ENCODE measurements around the gene FUOM. TPM values are rescaled to one million over a fixed set of nuclear protein-coding genes. Genes with fewer than 3 reads are reported as not detected.
"Not testable (repeated sequence)": the region's sequence is repeated elsewhere in the genome, so short reads cannot be mapped to it uniquely, and the experiment has no call there.

Gene FUOM
- total RNA-seq, 1 donor from 2014 or later: 38.5 TPM

GRCh38 chr10:133326745-133327650 lies 30.8 kb downstream of the FUOM start:
- TF ChIP-seq CTCF (IDR thresholded peaks at IDR 0.05): no peak
- Histone ChIP-seq H3K9me3 (no peaks in the 10 kb centered on the region), H3K27me3 (peaks cover 19% of the 10 kb centered on the region), H3K4me3 (no peak overlapping the region), H3K4me1 (peaks cover 8 to 11% of the 10 kb centered on the region in 2 donors), H3K27ac (no peak overlapping the region), H3K36me3 (no peaks in the 10 kb centered on the region)
- DNase-seq (ENCODE audit: low spot score in 2 of 2): no peak
- intact Hi-C loops (cut with DNase I): loop anchor here (10.0 kb wide), 1 partner anchor 188 kb away; no protein-coding TSS in a partner anchor

GRCh38 chr10:133326223-133326551 lies 31.6 kb downstream of the FUOM start:
- Histone ChIP-seq H3K36me3 (no peaks in the 10 kb centered on the region), H3K4me3 (peak overlapping the region; percentile 44 to 61), H3K27me3 (peaks cover 19% of the 10 kb centered on the region), H3K4me1 (peaks cover 8 to 11% of the 10 kb centered on the region in 2 donors), H3K27ac (no peak overlapping the region), H3K9me3 (no peaks in the 10 kb centered on the region)
- intact Hi-C loops (cut with DNase I): loop anchor here (10.0 kb wide), 1 partner anchor 189 kb away; no protein-coding TSS in a partner anchor
- no peak for DNase-seq (ENCODE audit: low spot score in 2 of 2)
- no peak for TF ChIP-seq CTCF (IDR thresholded peaks at IDR 0.05)

GRCh38 chr10:133325440-133326222 lies 32.2 kb downstream of the FUOM start:
- Histone ChIP-seq H3K27me3 (peaks cover 19% of the 10 kb centered on the region), H3K4me3 (peak overlapping the region; percentile 44 to 61), H3K27ac (no peak overlapping the region), H3K36me3 (no peaks in the 10 kb centered on the region), H3K4me1 (peaks cover 8 to 11% of the 10 kb centered on the region in 2 donors), H3K9me3 (no peaks in the 10 kb centered on the region)
- intact Hi-C loops (cut with DNase I): loop anchor here (10.0 kb wide), 1 partner anchor 189 kb away; no protein-coding TSS in a partner anchor
- DNase-seq (ENCODE audit: low spot score in 2 of 2): no peak
- TF ChIP-seq CTCF (IDR thresholded peaks at IDR 0.05): no peak

GRCh38 chr10:133324857-133325260 lies 33.0 kb downstream of the FUOM start:
- H3K27me3 ChIP-seq: peaks cover 19% of the 10 kb centered on the region
- no peak for DNase-seq (ENCODE audit: low spot score in 2 of 2)
- no peaks in the 10 kb centered on the region for H3K36me3 ChIP-seq
- H3K9me3 ChIP-seq: no peaks in the 10 kb centered on the region
- no peak overlapping the region for H3K27ac ChIP-seq
- intact Hi-C loops (cut with DNase I): loop anchor here (10.0 kb wide), 1 partner anchor 190 kb away; no protein-coding TSS in a partner anchor
- peaks cover 8 to 11% of the 10 kb centered on the region in 2 donors for H3K4me1 ChIP-seq
- TF ChIP-seq CTCF (IDR thresholded peaks at IDR 0.05): no peak
- H3K4me3 ChIP-seq: peak overlapping the region; percentile 44 to 61

- H3K36me3 ChIP-seq: no peaks in the 10 kb centered on the region
- H3K4me1 ChIP-seq: peaks cover 8 to 11% of the 10 kb centered on the region in 2 donors
- no peak for TF ChIP-seq CTCF (IDR thresholded peaks at IDR 0.05)
- no peak for DNase-seq (ENCODE audit: low spot score in 2 of 2)
- H3K27ac ChIP-seq: no peak overlapping the region
- intact Hi-C loops (cut with DNase I): loop anchor here (10.0 kb wide), 1 partner anchor 191 kb away; no protein-coding TSS in a partner anchor
- H3K4me3 ChIP-seq: no peak overlapping the region
- H3K27me3 ChIP-seq: peaks cover 19% of the 10 kb centered on the region
- H3K9me3 ChIP-seq: no peaks in the 10 kb centered on the region
Measured at GRCh38 chr10:133324198-133324792, 33.5 kb downstream of the FUOM start.

- not testable (repeated sequence) for DNase-seq (ENCODE audit: low spot score in 2 of 2); H3K9me3 ChIP-seq; H3K4me3 ChIP-seq; H3K36me3 ChIP-seq; H3K27ac ChIP-seq
- H3K4me1 ChIP-seq: peaks cover 8 to 15% of the 10 kb centered on the region in 2 donors
- H3K27me3 ChIP-seq: peaks cover 17% of the 10 kb centered on the region
- intact Hi-C loops (cut with DNase I): loop anchor here (10.0 kb wide), 1 partner anchor 193 kb away; no protein-coding TSS in a partner anchor
Measured at GRCh38 chr10:133322064-133322709, 35.6 kb downstream of the FUOM start.

GRCh38 chr10:133320852-133321422 lies 36.9 kb downstream of the FUOM start:
- not testable (repeated sequence) for H3K4me3 ChIP-seq; H3K27me3 ChIP-seq; H3K9me3 ChIP-seq; DNase-seq (ENCODE audit: low spot score in 2 of 2); H3K27ac ChIP-seq; H3K36me3 ChIP-seq
- intact Hi-C loops (cut with DNase I): loop anchor here (10.0 kb wide), 1 partner anchor 194 kb away; no protein-coding TSS in a partner anchor
- peaks cover 6 to 11% of the 10 kb centered on the region in 2 donors for H3K4me1 ChIP-seq
